Small intestine (tissue), 7 donors: ENCODE measurements around the gene CAPN15. TPM values are rescaled to one million over a fixed set of nuclear protein-coding genes. Genes with fewer than 3 reads are reported as not detected.

Experiments
- DNase-seq, 2 donors: peaks; one replicate each; pipeline versions ENCODE4 v3.0.0 to v3.0.0-alpha.2; 2013
- FAIRE-seq: peaks from 2 replicates; lab custom pipeline; 2012; peaks lifted over from hg19 to GRCh38; lab: Jason Lieb, UNC
- H3K27ac ChIP-seq, 3 donors: one replicate each; pipeline ENCODE4 v1.5.1; 2013; ENCODE audit warnings: low read length in 2 of 3, mild to moderate bottlenecking in 2 of 3, control low read depth in 1 of 3, inconsistent platforms in 1 of 3, low read depth in 1 of 3, moderate library complexity in 1 of 3
- H3K27me3 ChIP-seq, 3 donors: one replicate each; pipeline ENCODE4 v1.6.1; 2013; ENCODE audit warnings: low read length in 3 of 3, inconsistent platforms in 1 of 3; ENCODE audit not compliant: control insufficient read depth in 3 of 3, insufficient read depth in 3 of 3
- H3K36me3 ChIP-seq, 3 donors: one replicate each; pipeline ENCODE4 v1.6.1; 2013; ENCODE audit warnings: low read length in 3 of 3, inconsistent platforms in 1 of 3, low read depth in 1 of 3, mild to moderate bottlenecking in 1 of 3, moderate library complexity in 1 of 3; ENCODE audit not compliant: control insufficient read depth in 3 of 3, insufficient read depth in 2 of 3
- H3K4me1 ChIP-seq, 3 donors: one replicate each; pipeline ENCODE4 v1.6.1; 2013; ENCODE audit warnings: low read length in 2 of 3, inconsistent platforms in 1 of 3, low read depth in 1 of 3, mild to moderate bottlenecking in 1 of 3, moderate library complexity in 1 of 3; ENCODE audit not compliant: control insufficient read depth in 3 of 3, insufficient read depth in 2 of 3
- H3K4me3 ChIP-seq, 3 donors: one replicate each; pipeline ENCODE4 v1.5.1; 2013; ENCODE audit warnings: low read length in 3 of 3, control low read depth in 1 of 3, inconsistent platforms in 1 of 3, low read depth in 1 of 3, mild to moderate bottlenecking in 1 of 3, moderate library complexity in 1 of 3
- H3K9me3 ChIP-seq, 2 donors: one replicate each; pipeline ENCODE4 v1.6.1; 2013; ENCODE audit warnings: low read depth in 1 of 2, low read length in 1 of 2; ENCODE audit not compliant: control insufficient read depth in 2 of 2, insufficient read depth in 1 of 2
- WGBS, 3 donors: extraction: QIAGEN DNeasy Blood & Tissue Kit; methylation state at CpG; one replicate each; pipeline ENCODE4 v1.1.7; 2013; 5-methylcytosine and 5-hydroxymethylcytosine counted together
- polyA plus RNA-seq, 4 donors: library from polyadenylated mRNA; stranded (reverse) in 3 of 4; unstranded in 1 of 4; fragments of 200-250 nt in 3 of 4; fragments of 120-200 nt in 1 of 4; gene quantifications; one replicate each; pipeline versions ENCODE4 v1.2.1 to v1.2.3, GENCODE V29; 2013
- donor health status: healthy with polysubstance abuse.
- donor health status: control.
- donor health status: control.
- donor health status: Bipolar disorder and iron deficiency.
- donor health status: healthy.

CAPN15 gene
- polyA plus RNA-seq, 4 donors = 51.3 to 105 (median 70.2) TPM

GRCh38 chr16:583815-584591, 56.5 kb downstream of the CAPN15 start:
- peaks cover 0 to 17% (median 0%) of the 10 kb centered on the region in 3 donors for H3K4me1 ChIP-seq
- FAIRE-seq = no peak
- peaks cover 0 to 12% (median 0%) of the 10 kb centered on the region in 3 donors for H3K27me3 ChIP-seq
- 50 to 63% (median 62%) methylated on average over 34 to 38 of the region's 38 CpGs for WGBS, 3 donors
- no peaks in the 10 kb centered on the region for H3K9me3 ChIP-seq
- H3K27ac ChIP-seq = no peak overlapping the region
- peaks cover 0 to 40% (median 0%) of the 10 kb centered on the region in 3 donors for H3K36me3 ChIP-seq
- no peak overlapping the region for H3K4me3 ChIP-seq
- no peak for DNase-seq

- Histone ChIP-seq H3K4me3 (no peak overlapping the region), H3K27ac (no peak overlapping the region), H3K36me3 (peaks cover 0 to 33% (median 0%) of the 10 kb centered on the region in 3 donors), H3K27me3 (peaks cover 0 to 12% (median 0%) of the 10 kb centered on the region in 3 donors), H3K4me1 (peaks cover 0 to 17% (median 0%) of the 10 kb centered on the region in 3 donors), H3K9me3 (no peaks in the 10 kb centered on the region)
- DNase-seq = peak in 1 of 2 donors; percentile 37
- 9 to 20% (median 11%) methylated on average over 10 of the region's 10 CpGs for WGBS, 3 donors
- FAIRE-seq = no peak
These were observed 57.8 kb downstream of the CAPN15 start for GRCh38 chr16:585351-585750.

- WGBS, 3 donors = 26 to 51% (median 41%) methylated on average over 16 of the region's 16 CpGs
- peaks cover 0 to 27% (median 0%) of the 10 kb centered on the region in 3 donors for H3K36me3 ChIP-seq
- peaks cover 0 to 12% (median 0%) of the 10 kb centered on the region in 3 donors for H3K27me3 ChIP-seq
- no peak overlapping the region for H3K4me3 ChIP-seq
- no peaks in the 10 kb centered on the region for H3K9me3 ChIP-seq
- FAIRE-seq (no peak), DNase-seq (no peak)
- H3K4me1 ChIP-seq = peaks cover 0 to 23% (median 2%) of the 10 kb centered on the region in 3 donors
- H3K27ac ChIP-seq = no peak overlapping the region
These were observed 58.6 kb downstream of the CAPN15 start for GRCh38 chr16:586047-586644.

- Histone ChIP-seq H3K27ac (no peak overlapping the region), H3K9me3 (no peaks in the 10 kb centered on the region), H3K36me3 (peaks cover 0 to 26% (median 0%) of the 10 kb centered on the region in 3 donors), H3K4me1 (peaks cover under 1 to 29% (median 2%) of the 10 kb centered on the region in 3 donors), H3K4me3 (no peak overlapping the region), H3K27me3 (peaks cover 0 to 12% (median 0%) of the 10 kb centered on the region in 3 donors)
- FAIRE-seq (no peak), DNase-seq (no peak)
- 74 to 82% (median 81%) methylated on average over 13 to 14 of the region's 14 CpGs for WGBS, 3 donors
These were observed 59.4 kb downstream of the CAPN15 start for GRCh38 chr16:586645-587590.

GRCh38 chr16:588639-588888, 61.1 kb downstream of the CAPN15 start:
- WGBS, 3 donors = 0 to 1% (median 1%) methylated on average over 16 to 21 of the region's 21 CpGs
- Histone ChIP-seq H3K4me1 (peaks cover 4 to 44% (median 13%) of the 10 kb centered on the region in 3 donors), H3K27ac (peak overlapping the region; percentile 98 to 99 (median 98)), H3K36me3 (peaks cover 0 to 22% (median 0%) of the 10 kb centered on the region in 3 donors), H3K27me3 (peaks cover 0 to 12% (median 0%) of the 10 kb centered on the region in 3 donors), H3K4me3 (peak overlapping the region; percentile 54 to 90 (median 89)), H3K9me3 (no peaks in the 10 kb centered on the region)
- DNase-seq = peak; percentile 60 to 85
- FAIRE-seq = no peak

GRCh38 chr16:588889-589657, 61.6 kb downstream of the CAPN15 start:
- Histone ChIP-seq H3K9me3 (no peaks in the 10 kb centered on the region), H3K27me3 (peaks cover 0 to 12% (median 0%) of the 10 kb centered on the region in 3 donors), H3K36me3 (peaks cover 0 to 26% (median 0%) of the 10 kb centered on the region in 3 donors), H3K4me1 (peaks cover 4 to 49% (median 13%) of the 10 kb centered on the region in 3 donors), H3K27ac (peak overlapping the region; percentile 98 to 99 (median 98)), H3K4me3 (peak overlapping the region; percentile 54 to 90 (median 89))
- DNase-seq = peak; percentile 96 to 99
- WGBS, 3 donors = 1% methylated on average over 71 to 107 of the region's 107 CpGs
- no peak for FAIRE-seq

GRCh38 chr16:589658-590187, 62.2 kb downstream of the CAPN15 start, which contains the start of gene RAB40C:
Gene RAB40C, plus strand, starts transcription at chr16:590066. Its CDS starts 226 bp downstream, at chr16:590292.
- FAIRE-seq = no peak
- Histone ChIP-seq H3K4me1 (peaks cover 4 to 54% (median 16%) of the 10 kb centered on the region in 3 donors), H3K27me3 (peaks cover 0 to 12% (median 0%) of the 10 kb centered on the region in 3 donors)

More at GRCh38 chr16:589658-590187, 62.2 kb downstream of the CAPN15 start, which contains the start of gene RAB40C:
- peak within 1 kb of the TSS; percentile 71 to 96 (median 91) for H3K4me3 ChIP-seq
- peak; percentile 98 to 100 for DNase-seq
- peak within 1 kb of the TSS; percentile 98 to 99 (median 98) for H3K27ac ChIP-seq
- WGBS, 3 donors = 0 to 1% (median 1%) methylated on average over 31 to 67 of the region's 67 CpGs
- H3K9me3 ChIP-seq = no peaks in the 10 kb centered on the region
- H3K36me3 ChIP-seq = peaks cover 0 to 33% (median 0%) of the 10 kb centered on the region in 3 donors
